Epidermal melanocyte (primary cell): ENCODE data around the gene OCLN.
"Not testable (repeated sequence)": the region's sequence is repeated elsewhere in the genome, so short reads cannot be mapped to it uniquely, and the experiment has no call there.

Source experiments
- DNase-seq: peaks from one replicate; pipeline ENCODE4 v3.0.0; 2011; ENCODE audit warnings: low spot score; ENCODE audit not compliant: insufficient read length

OCLN gene

GRCh38 chr5:69491027-69491426 is 1.6 kb upstream of the OCLN start:
- DNase-seq: no peak

DNA sequence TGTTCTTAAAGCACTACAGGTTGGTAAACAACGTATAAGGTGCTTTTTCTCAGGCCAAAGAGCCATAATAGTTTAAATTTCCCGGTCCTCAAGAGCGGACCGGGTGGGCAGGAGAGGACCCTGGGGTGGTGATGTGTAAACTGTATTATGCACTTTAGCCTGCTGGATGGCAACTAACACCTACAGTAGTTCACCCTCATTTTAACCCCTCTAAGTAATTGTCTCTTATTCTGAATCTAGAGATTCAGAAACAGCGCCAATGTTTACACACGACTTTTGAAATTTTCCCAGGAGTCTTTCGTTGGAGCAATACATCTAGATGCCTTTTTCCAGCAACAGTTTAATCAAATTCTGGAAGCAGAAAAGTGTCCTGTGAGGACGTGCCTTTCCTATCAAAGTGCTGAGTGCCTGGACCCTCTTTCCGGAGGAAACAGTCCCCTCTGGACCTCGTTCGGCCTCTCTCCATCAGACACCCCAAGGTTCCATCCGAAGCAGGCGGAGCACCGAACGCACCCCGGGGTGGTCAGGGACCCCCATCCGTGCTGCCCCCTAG is 676 bp upstream of the OCLN start:
- no peak for DNase-seq

GRCh38 chr5:69492923-69493395 is 369 bp downstream of the OCLN start:
- no peak for DNase-seq

GRCh38 chr5:69493396-69494133 is 975 bp downstream of the OCLN start:
- no peak for DNase-seq

DNA sequence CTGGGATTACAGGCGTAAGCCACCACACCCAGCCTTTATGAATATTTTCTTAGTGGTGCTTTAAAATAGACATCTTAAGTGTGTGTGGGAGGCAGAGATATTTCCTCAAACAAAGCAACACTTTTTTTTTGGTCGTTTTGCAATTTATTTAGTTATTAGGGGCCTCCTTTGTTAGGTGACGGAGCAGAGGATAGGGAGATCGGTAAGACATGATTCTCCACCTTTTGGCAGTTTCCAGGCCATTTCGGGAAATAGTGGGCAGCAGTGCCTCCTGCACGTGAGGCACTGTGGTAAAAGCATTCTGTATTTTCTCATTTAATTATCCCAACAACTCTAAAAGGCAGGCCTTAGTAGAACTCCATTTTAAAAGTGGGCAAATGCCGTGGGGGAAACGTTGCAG is 1.9 kb downstream of the OCLN start:
- DNase-seq: no peak

- DNase-seq: no peak
Observed at GRCh38 chr5:69497006-69497520, 4.5 kb downstream of the OCLN start.

- DNase-seq: no peak
Observed at GRCh38 chr5:69498384-69498783, 5.8 kb downstream of the OCLN start.

DNA sequence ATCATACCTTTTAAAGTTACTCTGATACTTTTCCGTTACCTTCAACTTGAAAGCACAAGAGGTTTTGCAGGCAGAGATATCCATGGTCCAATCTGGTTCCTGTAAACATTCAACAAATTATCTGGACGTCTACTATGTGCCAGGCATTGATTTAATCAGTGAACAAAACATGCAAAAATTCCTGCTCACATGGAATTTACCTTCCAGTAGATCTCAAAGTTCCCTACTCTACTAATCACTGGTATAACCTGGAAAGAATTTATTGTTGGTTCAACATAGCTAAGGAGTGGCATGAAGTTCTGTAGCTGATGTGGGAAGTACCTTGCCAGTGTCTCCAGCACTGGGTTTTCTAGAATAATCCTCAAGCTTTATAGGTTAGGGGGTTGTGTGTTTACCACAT is 9.8 kb downstream of the OCLN start:
- DNase-seq: no peak

GRCh38 chr5:69502767-69503488 is 10.3 kb downstream of the OCLN start:
- DNase-seq: no peak

DNA sequence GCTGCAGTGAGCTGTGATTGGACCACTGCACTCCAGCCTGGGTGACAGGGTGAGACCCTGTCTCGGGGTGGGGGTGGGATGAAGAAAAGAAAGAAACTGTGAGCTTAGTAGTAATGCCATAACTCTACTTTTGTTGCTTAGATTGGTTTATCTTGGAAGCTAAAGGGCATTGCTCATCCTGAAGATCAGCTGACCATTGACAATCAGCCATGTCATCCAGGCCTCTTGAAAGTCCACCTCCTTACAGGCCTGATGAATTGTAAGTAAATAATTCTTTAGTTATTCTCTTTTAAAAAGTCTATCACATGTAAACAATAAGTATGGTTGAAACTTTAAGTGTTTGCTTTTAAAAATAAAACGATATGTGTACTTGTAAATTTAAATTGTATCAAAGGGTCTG is 11.4 kb downstream of the OCLN start:
- no peak for DNase-seq

DNA sequence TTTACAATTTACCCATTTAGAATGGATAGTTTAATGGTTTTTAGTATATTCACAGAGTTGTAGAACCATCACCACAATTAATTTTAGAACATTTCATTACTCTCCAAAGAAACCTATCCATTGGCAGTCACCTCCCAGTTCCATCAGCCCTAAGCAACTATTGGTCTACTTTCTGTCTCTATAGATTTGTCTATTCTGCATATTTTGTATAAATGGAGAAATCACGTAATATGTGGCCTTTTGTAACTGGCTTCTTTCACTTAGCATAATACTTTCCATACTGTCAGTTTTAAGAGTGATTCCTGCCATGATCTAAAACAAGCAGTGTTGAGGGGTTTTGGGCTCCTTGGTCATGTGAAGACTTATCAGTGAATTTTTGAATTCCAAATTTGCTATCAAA is 12.7 kb downstream of the OCLN start:
- no peak for DNase-seq

GRCh38 chr5:69509212-69509611 is 16.6 kb downstream of the OCLN start:
- no peak for DNase-seq

DNA sequence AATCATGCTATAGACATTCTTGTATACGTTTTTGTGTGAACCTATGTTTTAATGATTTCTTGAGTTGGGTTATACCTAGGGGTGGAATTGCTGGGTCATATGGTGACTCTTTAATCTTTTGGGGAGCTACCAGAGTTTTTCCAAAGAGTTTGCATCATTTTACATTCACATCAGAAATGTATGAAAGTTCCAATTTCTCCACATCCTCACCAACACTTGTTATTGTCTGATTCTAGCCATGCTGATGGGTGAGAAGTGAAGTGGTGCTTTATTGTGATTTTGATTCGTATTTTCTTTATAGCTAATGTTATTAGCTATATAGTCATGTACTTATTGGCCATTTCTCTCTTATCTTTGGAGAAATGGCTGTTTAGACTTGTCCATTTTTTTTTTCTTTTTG is 18.1 kb downstream of the OCLN start:
- no peak for DNase-seq

- DNase-seq: no peak
Observed at GRCh38 chr5:69512740-69513260, 20.2 kb downstream of the OCLN start.

- DNase-seq: not testable (repeated sequence)
Observed at GRCh38 chr5:69515570-69515969, 23.0 kb downstream of the OCLN start.

GRCh38 chr5:69516769-69517168 is 24.2 kb downstream of the OCLN start:
- DNase-seq: no peak

- no peak for DNase-seq
Observed at GRCh38 chr5:69517763-69518212, 25.2 kb downstream of the OCLN start.

DNA sequence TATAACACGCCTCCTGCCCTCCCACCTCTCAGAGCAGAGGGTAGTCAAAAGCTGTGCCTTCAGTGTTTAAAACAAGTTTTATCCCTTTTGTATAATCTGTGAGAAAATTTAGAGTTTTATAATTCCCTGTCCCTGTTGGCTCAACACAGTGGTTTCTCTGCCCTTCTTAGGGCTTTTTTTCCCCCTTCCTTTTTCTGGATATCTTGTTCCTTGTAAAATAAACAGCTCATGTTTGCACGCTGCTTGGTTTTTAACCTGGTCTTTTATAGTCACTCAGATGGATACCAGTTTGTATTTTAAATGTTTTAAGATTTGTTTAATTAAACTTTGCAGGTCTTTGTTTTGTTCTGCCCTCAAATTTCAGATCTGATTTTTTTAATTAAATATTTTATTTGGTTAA is 26.7 kb downstream of the OCLN start:
- no peak for DNase-seq

DNA sequence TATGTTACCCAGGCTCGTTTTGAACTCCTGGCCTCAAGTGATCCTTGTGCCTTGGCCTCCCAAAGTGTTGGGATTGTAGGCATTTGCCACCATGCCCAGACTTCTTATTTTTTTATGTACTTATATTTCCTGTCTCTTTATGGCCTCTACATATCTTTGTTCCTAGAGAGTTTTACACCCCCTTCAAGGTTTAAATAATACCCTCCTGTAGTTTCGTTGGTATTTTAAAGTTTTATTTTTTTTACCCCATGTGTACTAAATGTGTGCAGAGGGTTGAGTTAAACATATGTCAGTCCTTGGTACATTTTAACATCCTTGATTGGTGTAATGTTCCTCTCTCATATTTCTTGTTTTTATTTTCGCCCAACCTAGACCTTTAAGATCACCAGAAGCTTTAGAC is 29.4 kb downstream of the OCLN start:
- no peak for DNase-seq

GRCh38 chr5:69525490-69525889 is 32.9 kb downstream of the OCLN start:
- no peak for DNase-seq

DNA sequence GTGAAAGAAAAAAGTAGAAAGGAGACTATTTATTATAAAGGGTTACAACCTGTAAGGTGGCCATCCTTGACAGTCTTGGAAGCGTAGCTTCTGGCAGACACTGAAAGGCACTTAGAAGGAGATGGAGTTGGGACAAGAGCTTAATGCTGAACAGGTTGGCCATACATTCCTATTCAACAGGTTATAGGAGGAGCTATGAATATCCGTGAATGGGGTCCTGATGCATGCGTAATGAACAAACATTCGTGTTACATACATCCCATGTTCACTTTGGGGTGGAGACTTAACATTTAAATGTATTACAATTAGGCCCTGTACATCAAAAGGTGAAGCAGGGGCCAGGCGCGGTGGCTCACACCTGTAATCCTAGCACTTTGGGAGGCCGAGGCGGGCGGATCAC is 34.1 kb downstream of the OCLN start:
- no peak for DNase-seq

DNA sequence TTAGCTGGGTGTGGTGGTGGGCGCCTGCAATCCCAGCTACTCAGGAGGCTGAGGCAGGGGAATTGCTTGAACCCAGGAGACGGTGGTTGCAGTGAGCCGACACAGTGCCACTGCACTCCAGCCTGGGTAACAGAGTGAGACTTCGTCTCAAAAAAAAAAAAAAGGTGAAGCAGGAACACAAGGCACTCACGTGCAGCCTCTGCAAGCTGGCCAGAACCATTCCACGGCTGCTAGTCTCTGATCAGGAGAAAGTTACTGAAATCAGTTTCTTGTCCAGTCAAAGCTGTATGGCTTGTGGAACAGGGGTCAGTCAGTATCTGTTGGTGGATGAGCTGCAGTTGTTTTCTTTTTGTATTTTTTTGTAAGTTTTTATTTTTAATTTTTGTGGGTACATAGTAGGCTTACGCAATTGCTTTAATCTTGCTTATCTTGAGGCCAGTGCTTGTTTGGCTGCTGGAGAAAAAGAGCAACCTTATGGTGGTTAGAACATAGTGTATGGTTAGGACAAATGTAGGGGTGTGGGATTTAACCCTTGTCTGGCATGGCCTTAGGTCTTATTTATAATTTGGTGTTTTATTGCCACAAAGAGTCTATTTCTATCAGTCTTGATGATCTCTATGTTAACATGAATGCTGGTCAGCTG is 34.7 kb downstream of the OCLN start:
- DNase-seq: no peak
